Fibroblast of lung (primary cell): ENCODE measurements around the gene UAP1.

Experiments
- EZH2 ChIP-seq: IDR thresholded peaks from 2 replicates; pipeline ENCODE4 v1.5.1; 2012; ENCODE audit warnings: low read length, control low read depth, mild to moderate bottlenecking; ENCODE audit errors: missing control alignments
- TF ChIP-seq, protein P1 (sequence below), 2 donors: IDR thresholded peaks in 1 of 2; conservative IDR thresholded peaks in 1 of 2; 1 replicate in 1 of 2; 2 replicates in 1 of 2; pipeline ENCODE4 v1.5.1; 2011 to 2012; ENCODE audit warnings: low read length in 2 of 2, control low read depth in 1 of 2, inconsistent platforms in 1 of 2, low read depth in 1 of 2, mild to moderate bottlenecking in 1 of 2

DNA sequence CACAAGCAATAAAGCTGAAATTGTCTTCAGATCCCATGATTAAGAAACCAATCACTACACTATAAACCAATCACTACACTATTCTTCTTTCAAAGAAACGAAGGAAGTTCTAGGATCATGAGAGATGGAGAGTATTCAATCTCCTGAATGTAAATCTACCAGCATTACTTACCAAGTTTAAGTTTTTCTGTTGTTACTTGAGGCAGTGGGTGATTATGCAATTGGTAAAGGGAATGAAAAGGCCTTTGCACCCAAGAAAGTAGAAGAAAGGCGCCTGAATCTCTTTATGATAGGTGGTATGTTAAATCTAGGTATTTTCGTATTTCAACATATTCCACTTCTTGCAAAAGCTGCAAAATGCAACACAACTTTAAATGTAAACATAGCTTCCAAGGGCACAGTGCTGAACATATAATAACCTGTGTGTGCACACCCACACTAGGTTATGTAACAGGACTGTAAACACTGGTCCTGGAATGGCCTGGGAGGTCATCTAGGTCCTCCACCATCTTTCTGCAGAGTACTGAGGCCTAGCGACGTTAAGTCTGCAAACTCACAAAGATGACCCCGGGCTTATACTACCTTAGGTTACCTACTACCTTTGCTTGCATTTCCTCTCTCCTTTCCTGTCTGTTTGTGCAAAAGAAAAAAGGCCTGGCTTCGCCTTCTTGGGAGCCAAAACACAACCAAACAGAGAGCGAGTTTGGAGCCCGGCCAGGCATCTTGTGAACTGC, 1.1 kb upstream of the UAP1 start:
- TF ChIP-seq, protein P1, sequence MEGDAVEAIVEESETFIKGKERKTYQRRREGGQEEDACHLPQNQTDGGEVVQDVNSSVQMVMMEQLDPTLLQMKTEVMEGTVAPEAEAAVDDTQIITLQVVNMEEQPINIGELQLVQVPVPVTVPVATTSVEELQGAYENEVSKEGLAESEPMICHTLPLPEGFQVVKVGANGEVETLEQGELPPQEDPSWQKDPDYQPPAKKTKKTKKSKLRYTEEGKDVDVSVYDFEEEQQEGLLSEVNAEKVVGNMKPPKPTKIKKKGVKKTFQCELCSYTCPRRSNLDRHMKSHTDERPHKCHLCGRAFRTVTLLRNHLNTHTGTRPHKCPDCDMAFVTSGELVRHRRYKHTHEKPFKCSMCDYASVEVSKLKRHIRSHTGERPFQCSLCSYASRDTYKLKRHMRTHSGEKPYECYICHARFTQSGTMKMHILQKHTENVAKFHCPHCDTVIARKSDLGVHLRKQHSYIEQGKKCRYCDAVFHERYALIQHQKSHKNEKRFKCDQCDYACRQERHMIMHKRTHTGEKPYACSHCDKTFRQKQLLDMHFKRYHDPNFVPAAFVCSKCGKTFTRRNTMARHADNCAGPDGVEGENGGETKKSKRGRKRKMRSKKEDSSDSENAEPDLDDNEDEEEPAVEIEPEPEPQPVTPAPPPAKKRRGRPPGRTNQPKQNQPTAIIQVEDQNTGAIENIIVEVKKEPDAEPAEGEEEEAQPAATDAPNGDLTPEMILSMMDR (conservative IDR thresholded peaks at IDR 0.05 in 1 of 2, IDR thresholded peaks at IDR 0.05 in 1 of 2; ENCODE audit: low read depth in 1 of 2, low read length in 2 of 2), result no peak
- no peak for TF ChIP-seq EZH2
